SU-DHL-6 (cell line): ENCODE data around the gene TRABD.
"Not testable (repeated sequence)": the region's sequence is repeated elsewhere in the genome, so short reads cannot be mapped to it uniquely, and the experiment has no call there.

Experiments
- H2AFZ ChIP-seq: fragments of 200-600 bp; sonication (generic); 2 replicates; pipeline ENCODE4 v1.6.1; 2014; ENCODE audit warnings: low read depth, mild to moderate bottlenecking, moderate library complexity, mixed read lengths, antibody characterized with exemption, low read length; ENCODE audit not compliant: severe bottlenecking
- H3F3A ChIP-seq: fragments of 200-600 bp; shearing (Covaris generic); 2 replicates; pipeline ENCODE4 v1.6.0; 2016; ENCODE audit warnings: antibody characterized with exemption, mild to moderate bottlenecking; ENCODE audit not compliant: insufficient read depth
- H3K27ac ChIP-seq: fragments of 200-600 bp; sonication (generic); 2 replicates; pipeline ENCODE4 v1.5.1; 2016; ENCODE audit warnings: low read depth, mild to moderate bottlenecking, low read length, moderate library complexity, mixed read lengths
- H3K27me3 ChIP-seq: fragments of 200-600 bp; sonication (generic), shearing (Covaris generic); 2 replicates; pipeline ENCODE4 v1.6.0; 2014; ENCODE audit warnings: mild to moderate bottlenecking, low read length
- H3K36me3 ChIP-seq: fragments of 200-600 bp; sonication (generic); 2 replicates; pipeline ENCODE4 v1.6.1; 2014; ENCODE audit warnings: mild to moderate bottlenecking, low read length, mixed read lengths
- H3K4me2 ChIP-seq: fragments of 300-600, 200-600 bp; shearing (Covaris generic), sonication (generic); 2 replicates; pipeline ENCODE4 v1.6.0; 2014; ENCODE audit warnings: low read length, low read depth, mild to moderate bottlenecking; ENCODE audit not compliant: poor library complexity, severe bottlenecking
- H3K4me3 ChIP-seq: fragments of 200-600 bp; sonication (generic); 2 replicates; pipeline ENCODE4 v1.5.1; 2014; ENCODE audit warnings: antibody characterized with exemption, low read length, mild to moderate bottlenecking, mixed read lengths; ENCODE audit not compliant: insufficient read depth, poor library complexity, severe bottlenecking
- H3K79me2 ChIP-seq: fragments of 200-600 bp; sonication (generic); 2 replicates; pipeline ENCODE4 v1.6.1; 2014; ENCODE audit warnings: mild to moderate bottlenecking, low read length, moderate library complexity; ENCODE audit not compliant: insufficient read depth
- H3K9ac ChIP-seq: fragments of 200-600 bp; sonication (generic); 2 replicates; pipeline ENCODE4 v1.7.0; 2014; ENCODE audit warnings: mild to moderate bottlenecking, low read length
- H3K9me2 ChIP-seq: fragments of 200-600 bp; sonication (generic); replicated peaks from 2 replicates; pipeline ENCODE4 v1.6.1; 2014; ENCODE audit warnings: low read length; ENCODE audit not compliant: insufficient read depth
- H3K9me3 ChIP-seq: fragments of 200-600 bp; sonication (generic); 2 replicates; pipeline ENCODE4 v1.6.1; 2014; ENCODE audit warnings: low read length, mixed read lengths; ENCODE audit not compliant: insufficient read depth
- H4K20me1 ChIP-seq: fragments of 200-600 bp; sonication (generic); 2 replicates; pipeline ENCODE4 v1.6.1; 2014; ENCODE audit warnings: low read depth, mild to moderate bottlenecking, antibody characterized with exemption, low read length, moderate library complexity, mixed read lengths
- EZH2phosphoT487 ChIP-seq: fragments of 200-600 bp; sonication (generic), shearing (Covaris generic); conservative IDR thresholded peaks from 2 replicates; pipeline ENCODE4 v1.6.1; 2018; ENCODE audit warnings: mild to moderate bottlenecking, antibody characterized with exemption, low read length, moderate library complexity, mixed read lengths
- TF ChIP-seq, protein P1 (sequence below): fragments of 200-600 bp; sonication (generic); IDR thresholded peaks from one replicate; pipeline ENCODE4 v1.5.1; 2017; ENCODE audit warnings: antibody characterized with exemption, mild to moderate bottlenecking, low read length, moderate library complexity; ENCODE audit not compliant: insufficient read depth, poor library complexity, severe bottlenecking

Gene TRABD

DNA sequence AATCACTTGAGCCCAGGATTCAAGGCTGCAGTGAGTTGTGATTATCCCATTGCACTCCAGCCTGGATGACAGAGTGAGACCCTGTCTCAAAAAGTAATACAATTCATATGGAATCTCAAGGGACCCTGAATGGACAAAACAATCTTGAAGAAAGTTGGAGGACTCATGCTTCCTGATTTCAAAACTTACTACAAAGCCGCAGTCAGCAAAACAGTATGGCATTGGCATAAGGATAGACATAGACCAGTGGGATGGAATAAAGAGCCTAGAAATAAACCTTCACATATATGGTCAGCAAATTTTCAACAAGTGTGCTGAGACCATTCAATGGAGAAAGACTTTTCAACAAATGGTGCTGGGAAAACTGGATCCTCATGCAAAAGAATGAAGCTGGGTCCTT lies 17.6 kb downstream of the TRABD start:
- no peak overlapping the region for H3K4me3 ChIP-seq
- no peak overlapping the region for H2AFZ ChIP-seq
- H3K36me3 ChIP-seq = peaks cover 12% of the 10 kb centered on the region; the same call in 1 of the 2 replicates
- H3K27ac ChIP-seq = no peak overlapping the region
- H3K27me3 ChIP-seq = no peaks in the 10 kb centered on the region
- peaks cover 36% of the 10 kb centered on the region for H3K79me2 ChIP-seq
- no peaks in the 10 kb centered on the region for H4K20me1 ChIP-seq
- TF ChIP-seq, protein P1, sequence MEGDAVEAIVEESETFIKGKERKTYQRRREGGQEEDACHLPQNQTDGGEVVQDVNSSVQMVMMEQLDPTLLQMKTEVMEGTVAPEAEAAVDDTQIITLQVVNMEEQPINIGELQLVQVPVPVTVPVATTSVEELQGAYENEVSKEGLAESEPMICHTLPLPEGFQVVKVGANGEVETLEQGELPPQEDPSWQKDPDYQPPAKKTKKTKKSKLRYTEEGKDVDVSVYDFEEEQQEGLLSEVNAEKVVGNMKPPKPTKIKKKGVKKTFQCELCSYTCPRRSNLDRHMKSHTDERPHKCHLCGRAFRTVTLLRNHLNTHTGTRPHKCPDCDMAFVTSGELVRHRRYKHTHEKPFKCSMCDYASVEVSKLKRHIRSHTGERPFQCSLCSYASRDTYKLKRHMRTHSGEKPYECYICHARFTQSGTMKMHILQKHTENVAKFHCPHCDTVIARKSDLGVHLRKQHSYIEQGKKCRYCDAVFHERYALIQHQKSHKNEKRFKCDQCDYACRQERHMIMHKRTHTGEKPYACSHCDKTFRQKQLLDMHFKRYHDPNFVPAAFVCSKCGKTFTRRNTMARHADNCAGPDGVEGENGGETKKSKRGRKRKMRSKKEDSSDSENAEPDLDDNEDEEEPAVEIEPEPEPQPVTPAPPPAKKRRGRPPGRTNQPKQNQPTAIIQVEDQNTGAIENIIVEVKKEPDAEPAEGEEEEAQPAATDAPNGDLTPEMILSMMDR = no peak
- no peak for TF ChIP-seq EZH2phosphoT487
- H3K9ac ChIP-seq = no peak overlapping the region
- peaks cover 21% of the 10 kb centered on the region for H3F3A ChIP-seq
- no peaks in the 10 kb centered on the region for H3K9me2 ChIP-seq
- no peaks in the 10 kb centered on the region for H3K9me3 ChIP-seq
- no peak overlapping the region for H3K4me2 ChIP-seq

DNA sequence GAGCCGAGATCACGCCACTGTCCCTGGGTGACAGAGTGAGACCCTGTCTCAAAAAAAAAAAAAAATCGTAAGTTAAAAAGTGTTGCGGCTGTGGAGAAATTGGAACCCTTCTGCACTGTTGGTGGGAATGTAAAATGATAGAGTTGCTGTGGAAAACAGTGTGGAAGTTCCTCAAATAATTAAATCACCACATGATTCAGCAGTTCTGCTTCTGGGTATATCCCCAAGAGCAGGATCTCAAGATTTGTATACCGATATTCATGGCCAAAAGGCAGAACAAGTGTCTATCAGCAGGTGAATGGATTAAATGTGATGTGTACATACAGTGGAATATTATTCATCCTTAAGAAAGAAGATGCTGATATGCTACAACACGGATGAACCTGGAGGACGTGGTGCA lies 18.9 kb downstream of the TRABD start:
- peaks cover 9% of the 10 kb centered on the region for H3F3A ChIP-seq
- no peak overlapping the region for H3K4me2 ChIP-seq
- H3K4me3 ChIP-seq = no peak overlapping the region
- peaks cover 12% of the 10 kb centered on the region; the same call in 1 of the 2 replicates for H3K36me3 ChIP-seq
- no peaks in the 10 kb centered on the region for H3K9me2 ChIP-seq
- H2AFZ ChIP-seq = no peak overlapping the region
- H3K79me2 ChIP-seq = peaks cover 36% of the 10 kb centered on the region
- no peak for TF ChIP-seq EZH2phosphoT487
- TF ChIP-seq, protein P1 = no peak
- H3K9me3 ChIP-seq = no peaks in the 10 kb centered on the region
- no peak overlapping the region for H3K9ac ChIP-seq
- H3K27me3 ChIP-seq = no peaks in the 10 kb centered on the region
- H3K27ac ChIP-seq = no peak overlapping the region
- no peaks in the 10 kb centered on the region for H4K20me1 ChIP-seq

DNA sequence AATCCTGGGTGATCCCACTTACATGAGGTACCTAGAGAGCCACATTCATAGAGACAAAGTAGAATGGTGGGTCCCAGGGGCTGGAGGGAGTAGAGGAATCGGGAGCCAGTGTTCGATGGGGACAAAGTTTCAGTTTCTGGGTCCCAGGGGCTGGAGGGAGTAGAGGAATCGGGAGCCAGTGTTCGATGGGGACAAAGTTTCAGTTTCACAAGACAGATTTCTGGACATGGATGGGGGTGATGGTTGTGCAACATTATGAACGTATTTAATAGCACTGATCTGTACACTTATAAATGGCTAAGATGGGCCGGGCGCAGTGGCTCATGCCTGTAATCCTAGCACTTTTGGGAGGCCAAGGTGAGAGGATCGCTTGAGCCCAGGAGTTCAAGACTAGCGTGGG lies 19.3 kb downstream of the TRABD start:
- H3K4me3 ChIP-seq, H3K27me3 ChIP-seq, H3K9me3 ChIP-seq, H3F3A ChIP-seq, H3K9me2 ChIP-seq, H3K4me2 ChIP-seq, H2AFZ ChIP-seq, H3K9ac ChIP-seq, H3K27ac ChIP-seq, H4K20me1 ChIP-seq: not testable (repeated sequence)
- Histone ChIP-seq H3K36me3 (peaks cover 12% of the 10 kb centered on the region; the same call in 1 of the 2 replicates), H3K79me2 (peaks cover 36% of the 10 kb centered on the region)

DNA sequence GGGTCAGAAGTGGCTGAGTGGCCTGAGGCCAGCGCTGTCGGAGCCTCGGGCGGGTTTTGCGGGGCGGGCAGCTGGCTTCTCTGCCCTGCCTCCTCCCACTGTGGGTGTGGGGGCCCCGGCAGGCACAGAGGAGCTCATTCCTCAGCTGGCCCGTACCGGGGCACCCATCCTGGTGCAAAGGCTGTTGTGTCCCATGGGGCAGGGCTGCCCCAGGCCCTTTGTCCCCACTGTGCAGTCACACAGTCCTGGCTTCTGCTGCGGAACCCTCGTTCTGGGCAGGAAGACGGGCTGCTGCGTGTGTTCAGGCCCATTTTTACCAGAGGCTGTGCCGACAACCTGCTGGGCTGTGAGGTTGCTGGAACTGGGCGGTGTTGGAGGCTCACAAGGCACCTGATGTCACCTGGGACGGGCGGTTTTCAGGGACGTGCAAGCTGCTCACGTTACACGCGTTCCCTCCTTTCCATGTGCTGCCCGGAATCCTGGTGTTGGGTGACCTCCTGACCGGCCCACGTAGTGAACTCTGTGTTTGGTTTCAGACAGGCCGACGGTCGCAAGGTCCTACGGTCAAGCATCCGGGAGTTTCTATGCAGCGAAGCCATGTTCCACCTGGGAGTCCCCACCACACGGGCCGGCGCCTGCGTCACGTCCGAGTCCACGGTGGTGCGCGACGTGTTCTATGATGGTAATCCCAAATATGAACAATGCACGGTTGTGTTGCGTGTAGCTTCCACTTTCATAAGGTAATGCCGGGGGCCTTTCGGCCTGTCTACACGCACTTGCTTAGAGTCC lies 20.3 kb downstream of the TRABD start:
- Histone ChIP-seq H3K9me2 (no peaks in the 10 kb centered on the region), H3K9ac (no peak overlapping the region), H3F3A (0 out of 2 replicates have a peak, but pooled peaks cover 7% of the 10 kb centered on the region), H3K27ac (no peak overlapping the region), H2AFZ (no peak overlapping the region), H4K20me1 (no peaks in the 10 kb centered on the region; the same call in 1 of the 2 replicates), H3K36me3 (peaks cover 16% of the 10 kb centered on the region), H3K79me2 (peaks cover 38% of the 10 kb centered on the region), H3K9me3 (no peaks in the 10 kb centered on the region), H3K4me3 (no peak overlapping the region), H3K4me2 (no peak overlapping the region), H3K27me3 (no peaks in the 10 kb centered on the region)
- TF ChIP-seq EZH2phosphoT487 = no peak
- TF ChIP-seq, protein P1 = no peak
